Measurements from ENCODE around the gene CRKL. TPM values are rescaled to one million over a fixed set of nuclear protein-coding genes. Genes with fewer than 3 reads are reported as not detected.

Gene CRKL
- total RNA-seq, 1 donor from 2014 or later, result 59.1 TPM

GRCh38 chr22:20884454-20884853 lies 32.8 kb upstream of the CRKL start:
- Mint-ChIP-seq H3K27ac (ENCODE audit: unreplicated experiment) (no peak overlapping the region), H3K9me3 (ENCODE audit: unreplicated experiment) (no peaks in the 10 kb centered on the region), H3K36me3 (ENCODE audit: low read depth, unreplicated experiment) (peaks cover 22% of the 10 kb centered on the region), H3K27me3 (ENCODE audit: unreplicated experiment) (no peaks in the 10 kb centered on the region), H3K4me1 (ENCODE audit: unreplicated experiment) (no peaks in the 10 kb centered on the region), H3K4me3 (ENCODE audit: unreplicated experiment) (peak overlapping the region; percentile 72)
- DNase-seq (ENCODE audit: low spot score), result no peak
- TF ChIP-seq CTCF (IDR thresholded peaks at IDR 0.05; ENCODE audit: unreplicated experiment), result no peak

- no peak for DNase-seq (ENCODE audit: low spot score)
- H3K27me3 Mint-ChIP-seq (ENCODE audit: unreplicated experiment), result no peaks in the 10 kb centered on the region
- peak overlapping the region; percentile 24 for H3K4me3 Mint-ChIP-seq (ENCODE audit: unreplicated experiment)
- no peaks in the 10 kb centered on the region for H3K4me1 Mint-ChIP-seq (ENCODE audit: unreplicated experiment)
- no peak for TF ChIP-seq CTCF (IDR thresholded peaks at IDR 0.05; ENCODE audit: unreplicated experiment)
- no peak overlapping the region for H3K27ac Mint-ChIP-seq (ENCODE audit: unreplicated experiment)
- no peaks in the 10 kb centered on the region for H3K9me3 Mint-ChIP-seq (ENCODE audit: unreplicated experiment)
- H3K36me3 Mint-ChIP-seq (ENCODE audit: low read depth, unreplicated experiment), result peaks cover 24% of the 10 kb centered on the region
Measured at GRCh38 chr22:20885017-20885556, 32.1 kb upstream of the CRKL start.

GRCh38 chr22:20885557-20886323 lies 31.5 kb upstream of the CRKL start:
- DNase-seq (ENCODE audit: low spot score), result peak; percentile 87
- H3K9me3 Mint-ChIP-seq (ENCODE audit: unreplicated experiment), result no peaks in the 10 kb centered on the region
- H3K4me1 Mint-ChIP-seq (ENCODE audit: unreplicated experiment), result no peaks in the 10 kb centered on the region
- H3K27me3 Mint-ChIP-seq (ENCODE audit: unreplicated experiment), result no peaks in the 10 kb centered on the region
- no peak overlapping the region for H3K27ac Mint-ChIP-seq (ENCODE audit: unreplicated experiment)
- peak; percentile 59 for TF ChIP-seq CTCF (IDR thresholded peaks at IDR 0.05; ENCODE audit: unreplicated experiment)
- H3K4me3 Mint-ChIP-seq (ENCODE audit: unreplicated experiment), result peak overlapping the region; percentile 24
- H3K36me3 Mint-ChIP-seq (ENCODE audit: low read depth, unreplicated experiment), result peaks cover 24% of the 10 kb centered on the region

GRCh38 chr22:20887375-20887774 lies 29.8 kb upstream of the CRKL start:
- H3K27me3 Mint-ChIP-seq (ENCODE audit: unreplicated experiment), result no peaks in the 10 kb centered on the region
- TF ChIP-seq CTCF (IDR thresholded peaks at IDR 0.05; ENCODE audit: unreplicated experiment), result no peak
- H3K36me3 Mint-ChIP-seq (ENCODE audit: low read depth, unreplicated experiment), result peaks cover 24% of the 10 kb centered on the region
- no peak overlapping the region for H3K27ac Mint-ChIP-seq (ENCODE audit: unreplicated experiment)
- no peak for DNase-seq (ENCODE audit: low spot score)
- H3K4me1 Mint-ChIP-seq (ENCODE audit: unreplicated experiment), result no peaks in the 10 kb centered on the region
- H3K4me3 Mint-ChIP-seq (ENCODE audit: unreplicated experiment), result peak overlapping the region; percentile 51
- no peaks in the 10 kb centered on the region for H3K9me3 Mint-ChIP-seq (ENCODE audit: unreplicated experiment)

- Mint-ChIP-seq H3K4me1 (ENCODE audit: unreplicated experiment) (no peaks in the 10 kb centered on the region), H3K27me3 (ENCODE audit: unreplicated experiment) (no peaks in the 10 kb centered on the region), H3K27ac (ENCODE audit: unreplicated experiment) (no peak overlapping the region), H3K4me3 (ENCODE audit: unreplicated experiment) (no peak overlapping the region), H3K9me3 (ENCODE audit: unreplicated experiment) (no peaks in the 10 kb centered on the region), H3K36me3 (ENCODE audit: low read depth, unreplicated experiment) (peaks cover 18% of the 10 kb centered on the region)
- TF ChIP-seq CTCF (IDR thresholded peaks at IDR 0.05; ENCODE audit: unreplicated experiment), result no peak
- DNase-seq (ENCODE audit: low spot score), result no peak
Measured at GRCh38 chr22:20889025-20889704, 28.0 kb upstream of the CRKL start.

All from endothelial cell (in vitro differentiated cells).